Measurements from ENCODE around the gene DLGAP1. TPM values are rescaled to one million over a fixed set of nuclear protein-coding genes. Genes with fewer than 3 reads are reported as not detected.

Gene DLGAP1
- total RNA-seq, 1 experiment from 2014 or later: 23.0 TPM

GRCh38 chr18:3671176-3671575 lies 783.9 kb downstream of the DLGAP1 start:
- no peak for ATAC-seq
- ChIA-PET POLR2A (no interaction called here), CTCF (interaction anchor here (0.7 kb wide), 1 partner anchor 374 kb away, joined by 3 read pairs; no protein-coding TSS in a partner anchor)
- peaks cover 18% of the 10 kb centered on the region for H3K4me1 Mint-ChIP-seq
- H3K27me3 Mint-ChIP-seq (ENCODE audit: low read depth): no peaks in the 10 kb centered on the region
- no peak overlapping the region for H3K4me3 Mint-ChIP-seq
- DNase-seq (ENCODE audit: low spot score): no peak
- H3K27ac Mint-ChIP-seq: no peak overlapping the region
- H3K36me3 Mint-ChIP-seq: no peaks in the 10 kb centered on the region
- TF ChIP-seq NR3C1 (CRISPR knock-in tag; conservative IDR thresholded peaks at IDR 0.05; ENCODE audit: low read depth): no peak
- TF ChIP-seq FOXK1 (CRISPR knock-in tag; IDR thresholded peaks at IDR 0.05): no peak
- no peak for TF ChIP-seq MXD4 (CRISPR knock-in tag; IDR thresholded peaks at IDR 0.05; ENCODE audit: borderline replicate concordance)
- no peak for TF ChIP-seq ZSCAN18 (CRISPR knock-in tag; IDR thresholded peaks at IDR 0.05)
- TF ChIP-seq SOX15 (CRISPR knock-in tag; IDR thresholded peaks at IDR 0.05): no peak
- no peak for TF ChIP-seq ZNF425 (CRISPR knock-in tag; conservative IDR thresholded peaks at IDR 0.05)
- TF ChIP-seq IRF1 (CRISPR knock-in tag; IDR thresholded peaks at IDR 0.05): no peak
- no peak for TF ChIP-seq RELA (CRISPR knock-in tag; IDR thresholded peaks at IDR 0.05; ENCODE audit: borderline replicate concordance)
- H3K9me3 Mint-ChIP-seq: no peaks in the 10 kb centered on the region

GRCh38 chr18:3669376-3669775 lies 785.7 kb downstream of the DLGAP1 start:
- peaks cover 35% of the 10 kb centered on the region for H3K4me1 Mint-ChIP-seq
- no peak overlapping the region for H3K27ac Mint-ChIP-seq
- DNase-seq (ENCODE audit: low spot score) (no peak), ATAC-seq (no peak)
- ChIA-PET CTCF (interaction anchor here (1.0 to 1.4 kb wide), 2 partner anchors 66 to 102 kb away, joined by 3 to 4 read pairs; no protein-coding TSS in a partner anchor), POLR2A (no interaction called here)
- TF ChIP-seq MAX (CRISPR knock-in tag; IDR thresholded peaks at IDR 0.05): no peak
- H3K9me3 Mint-ChIP-seq: no peaks in the 10 kb centered on the region
- H3K36me3 Mint-ChIP-seq: no peaks in the 10 kb centered on the region
- no peaks in the 10 kb centered on the region for H3K27me3 Mint-ChIP-seq (ENCODE audit: low read depth)
- H3K4me3 Mint-ChIP-seq: no peak overlapping the region

- H3K27ac Mint-ChIP-seq: 0 out of 2 replicates have a peak overlapping the region, but pooled peaks have one; percentile 0
- CTCF ChIA-PET: interaction anchor here (1.1 to 3.9 kb wide), 22 partner anchors 14 to 422 kb away, joined by 3 to 92 read pairs (median 12); no protein-coding TSS in a partner anchor
- H3K4me1 Mint-ChIP-seq: peaks cover 32% of the 10 kb centered on the region
- POLR2A ChIA-PET: interaction anchor here (1.0 to 3.3 kb wide), 3 partner anchors 62 to 420 kb away, joined by 3 to 37 read pairs (median 8); partner anchors contain the start of gene MYL12A
- ATAC-seq (no peak), DNase-seq (ENCODE audit: low spot score) (no peak)
- peaks cover 14% of the 10 kb centered on the region for H3K36me3 Mint-ChIP-seq
- H3K4me3 Mint-ChIP-seq: no peak overlapping the region
- H3K27me3 Mint-ChIP-seq (ENCODE audit: low read depth): no peaks in the 10 kb centered on the region
- peaks cover 9% of the 10 kb centered on the region for H3K9me3 Mint-ChIP-seq
- TF ChIP-seq CDX4 (CRISPR knock-in tag; IDR thresholded peaks at IDR 0.05; ENCODE audit: borderline replicate concordance) (no peak), MYBL2 (CRISPR knock-in tag; IDR thresholded peaks at IDR 0.05) (no peak), ZNF121 (CRISPR knock-in tag; IDR thresholded peaks at IDR 0.05) (no peak), ZNF232 (CRISPR knock-in tag; IDR thresholded peaks at IDR 0.05) (no peak), NFYB (CRISPR knock-in tag; conservative IDR thresholded peaks at IDR 0.05; ENCODE audit: low read depth) (no peak), RORB (CRISPR knock-in tag; IDR thresholded peaks at IDR 0.05) (no peak), CREB1 (CRISPR knock-in tag; IDR thresholded peaks at IDR 0.05) (no peak), AFF4 (CRISPR knock-in tag; IDR thresholded peaks at IDR 0.05; ENCODE audit: borderline replicate concordance) (no peak), RELA (CRISPR knock-in tag; IDR thresholded peaks at IDR 0.05; ENCODE audit: borderline replicate concordance) (no peak), TP53 (CRISPR knock-in tag; IDR thresholded peaks at IDR 0.05) (no peak), NFE2L1 (CRISPR knock-in tag; IDR thresholded peaks at IDR 0.05) (no peak)
Measured at GRCh38 chr18:3667255-3668137, 787.6 kb downstream of the DLGAP1 start.

All from WTC11 (cell line).